Subcutaneous adipose tissue (tissue), 4 donors: ENCODE measurements around the gene ACSL1. TPM values are rescaled to one million over a fixed set of nuclear protein-coding genes. Genes with fewer than 3 reads are reported as not detected.

Experiments used
- total RNA-seq, 4 donors: library from RNA; depleted of rRNA; stranded (reverse); fragments of >200 nt; gene quantifications; one replicate each; pipeline ENCODE4 v1.1.0, GENCODE V29; 2016
- TF ChIP-seq, protein P1 (sequence below): fragments of 450-650 bp; IDR thresholded peaks from one replicate; pipeline ENCODE4 v1.5.1; 2016; ENCODE audit warnings: low read depth, mild to moderate bottlenecking, control low read depth, antibody characterized with exemption, moderate library complexity

Gene ACSL1
- total RNA-seq, 4 donors from 2014 or later, result 656 to 1,818 (median 1,286) TPM

DNA sequence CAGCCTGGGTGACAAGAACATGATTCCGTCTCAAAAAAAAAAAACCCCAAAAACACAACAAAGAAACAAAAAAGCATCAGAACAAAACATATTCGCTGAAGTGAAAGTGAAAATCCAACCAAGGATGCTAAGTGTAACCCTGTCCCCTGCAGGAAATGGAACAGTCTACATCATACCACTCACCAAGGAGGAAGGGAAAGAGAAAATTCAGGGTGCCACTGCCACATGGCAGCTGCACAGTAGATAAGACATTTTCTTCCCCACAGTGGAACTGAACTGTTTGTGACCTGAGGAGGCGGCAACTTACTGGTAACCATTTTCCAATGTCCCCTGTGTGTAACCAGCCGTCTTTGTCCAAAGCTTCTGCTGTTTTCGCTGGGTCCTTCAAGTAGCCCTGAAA, 63.7 kb downstream of the ACSL1 start:
- TF ChIP-seq, protein P1, sequence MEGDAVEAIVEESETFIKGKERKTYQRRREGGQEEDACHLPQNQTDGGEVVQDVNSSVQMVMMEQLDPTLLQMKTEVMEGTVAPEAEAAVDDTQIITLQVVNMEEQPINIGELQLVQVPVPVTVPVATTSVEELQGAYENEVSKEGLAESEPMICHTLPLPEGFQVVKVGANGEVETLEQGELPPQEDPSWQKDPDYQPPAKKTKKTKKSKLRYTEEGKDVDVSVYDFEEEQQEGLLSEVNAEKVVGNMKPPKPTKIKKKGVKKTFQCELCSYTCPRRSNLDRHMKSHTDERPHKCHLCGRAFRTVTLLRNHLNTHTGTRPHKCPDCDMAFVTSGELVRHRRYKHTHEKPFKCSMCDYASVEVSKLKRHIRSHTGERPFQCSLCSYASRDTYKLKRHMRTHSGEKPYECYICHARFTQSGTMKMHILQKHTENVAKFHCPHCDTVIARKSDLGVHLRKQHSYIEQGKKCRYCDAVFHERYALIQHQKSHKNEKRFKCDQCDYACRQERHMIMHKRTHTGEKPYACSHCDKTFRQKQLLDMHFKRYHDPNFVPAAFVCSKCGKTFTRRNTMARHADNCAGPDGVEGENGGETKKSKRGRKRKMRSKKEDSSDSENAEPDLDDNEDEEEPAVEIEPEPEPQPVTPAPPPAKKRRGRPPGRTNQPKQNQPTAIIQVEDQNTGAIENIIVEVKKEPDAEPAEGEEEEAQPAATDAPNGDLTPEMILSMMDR, result no peak

DNA sequence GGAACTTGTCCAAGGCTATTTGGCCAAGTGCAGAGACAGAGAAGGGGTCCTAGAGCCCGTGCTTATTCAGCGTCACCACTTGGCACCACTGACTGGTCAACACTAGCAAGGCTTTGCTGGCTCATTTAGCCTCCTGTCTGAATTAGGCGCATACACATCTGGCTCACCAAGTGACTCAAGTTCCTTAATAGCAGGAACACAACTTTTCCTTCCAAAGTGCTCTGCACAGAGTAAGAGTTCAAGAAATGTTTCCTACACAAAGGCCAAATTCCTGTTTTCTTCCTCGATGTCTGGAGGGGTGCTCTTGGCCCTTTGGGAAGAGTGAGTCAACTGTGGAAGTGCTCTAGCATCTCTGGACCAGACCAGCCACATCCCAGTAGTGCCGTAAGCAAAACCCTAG, 65.1 kb downstream of the ACSL1 start:
- TF ChIP-seq, protein P1, result no peak

DNA sequence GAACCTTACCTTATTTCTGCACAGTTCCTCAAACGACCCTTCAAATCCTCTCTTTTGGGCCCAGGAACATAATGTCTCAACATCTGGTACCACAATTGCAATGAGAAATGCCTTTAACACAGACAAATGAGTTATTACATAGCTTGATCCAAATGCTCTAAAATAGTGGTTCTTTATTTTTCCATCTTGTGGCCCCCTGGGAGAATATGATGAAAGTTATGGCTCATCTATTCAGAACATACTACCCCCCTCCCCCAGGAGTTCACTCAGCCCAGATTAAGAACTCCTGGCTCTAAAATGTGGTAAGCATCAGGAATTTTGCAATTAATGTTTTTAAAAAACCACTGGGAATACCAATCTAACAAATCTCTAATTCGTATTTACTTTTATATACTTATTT, 68.0 kb downstream of the ACSL1 start:
- TF ChIP-seq, protein P1, result no peak

DNA sequence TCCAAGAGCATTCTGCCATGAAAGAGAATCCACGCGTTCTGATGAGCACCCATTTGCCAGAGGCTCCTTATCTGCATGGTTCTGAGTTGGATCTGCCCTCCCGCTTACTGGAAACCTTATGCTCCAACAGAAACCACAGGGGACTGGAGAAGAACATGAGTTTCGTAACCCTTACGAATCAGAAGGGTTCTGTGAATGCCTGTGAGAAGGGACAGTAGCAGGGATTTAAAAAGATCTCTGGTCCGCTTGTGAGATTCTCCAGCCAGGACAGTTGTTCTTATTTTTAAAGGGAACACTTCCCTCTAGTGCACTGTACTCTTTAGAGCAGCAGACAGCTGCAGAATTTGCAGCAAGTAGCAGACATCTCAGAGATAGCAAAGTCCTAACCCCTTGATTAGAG, 69.4 kb downstream of the ACSL1 start:
- TF ChIP-seq, protein P1, result no peak

DNA sequence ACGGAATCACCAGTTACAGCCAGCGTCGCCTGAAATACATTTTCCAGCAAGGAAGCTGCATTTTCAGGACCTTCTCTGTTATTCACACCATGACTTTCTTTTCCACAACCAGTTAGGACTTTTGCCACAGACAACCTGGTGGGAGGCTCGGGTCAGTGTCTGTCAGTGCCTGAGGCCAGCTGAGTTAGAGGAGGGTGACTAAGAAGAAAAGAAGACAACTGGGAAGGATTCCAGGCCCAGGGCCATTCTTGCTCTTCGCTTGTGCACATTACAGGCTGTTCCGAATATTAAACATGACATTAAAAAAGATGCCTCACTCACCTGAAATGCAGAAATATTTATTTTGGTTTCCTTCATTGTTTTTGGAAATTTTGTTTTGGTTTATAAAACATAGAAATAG, 70.5 kb downstream of the ACSL1 start:
- TF ChIP-seq, protein P1, result no peak

DNA sequence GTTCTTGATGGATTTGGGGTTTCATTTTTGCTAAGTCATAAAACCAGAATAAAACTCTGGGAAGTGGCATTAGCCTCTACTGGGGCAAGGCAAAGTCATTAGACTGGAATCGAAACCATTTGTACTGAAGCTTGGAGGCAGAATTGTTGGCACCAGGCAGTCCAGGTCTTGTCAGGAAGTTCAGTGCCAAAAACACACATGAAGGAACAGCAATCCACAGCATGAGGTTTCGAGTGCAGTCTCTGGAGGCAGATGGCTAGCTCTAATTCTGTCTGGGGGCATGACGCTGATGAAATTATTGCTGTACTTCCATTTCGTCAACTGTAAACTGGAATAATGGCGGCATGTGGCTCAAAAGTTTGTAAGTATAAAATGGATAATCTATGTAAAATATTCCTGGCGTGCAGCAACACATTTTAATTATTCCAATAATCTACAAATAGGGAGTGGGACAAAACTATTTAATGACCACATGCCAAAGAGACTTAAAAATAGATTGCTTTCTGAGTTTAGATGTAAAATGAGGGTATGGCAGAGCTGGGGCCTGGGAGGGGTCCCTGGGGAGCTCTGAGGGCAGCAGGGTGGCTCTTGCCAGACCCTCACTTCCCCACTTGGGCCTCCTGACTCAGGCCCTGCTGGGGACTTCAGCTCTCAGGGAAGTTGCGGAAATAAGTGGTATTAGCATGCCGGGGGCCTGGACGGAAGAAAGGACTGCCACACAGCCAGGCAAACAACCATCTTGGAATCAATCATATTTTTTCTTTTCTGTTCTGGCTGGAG, 73.1 kb downstream of the ACSL1 start:
- TF ChIP-seq, protein P1, result no peak

DNA sequence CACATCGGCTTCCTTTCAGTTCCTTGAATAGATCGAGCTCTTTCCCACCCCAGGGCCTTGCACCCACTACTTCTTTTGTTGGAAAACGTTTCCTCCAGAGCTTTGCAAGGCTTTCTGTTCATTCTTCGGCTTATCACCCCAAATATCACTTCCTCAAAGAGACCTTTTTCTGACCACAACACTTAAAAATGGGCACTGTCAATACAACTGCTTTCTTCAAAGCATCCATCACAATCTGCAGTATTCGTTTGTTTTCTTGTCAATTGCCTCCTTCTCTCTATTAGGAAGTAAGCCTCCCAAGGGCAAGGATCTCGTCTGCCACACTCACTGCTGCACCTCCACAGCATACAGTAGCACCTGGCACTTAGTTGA, 74.2 kb downstream of the ACSL1 start:
- TF ChIP-seq, protein P1, result no peak
